Stimulated activated CD8-positive, alpha-beta memory T cell treated with anti-CD3 and anti-CD28 coated beads, Interleukin-12 subunit alpha, Interleukin-12 subunit beta, amount 100 ng/mL, for 4 hours (primary cell): ENCODE measurements around the gene SIAH2.

ENCODE experiments used
- DNase-seq: peaks from one replicate; pipeline ENCODE4 v3.0.0-alpha.2; 2020; ENCODE audit warnings: low read depth

SIAH2 gene

GRCh38 chr3:150733936-150734794 is 28.8 kb downstream of the SIAH2 start:
- DNase-seq: no peak

- DNase-seq: no peak
These were observed 29.5 kb downstream of the SIAH2 start for GRCh38 chr3:150733373-150733935.

DNA sequence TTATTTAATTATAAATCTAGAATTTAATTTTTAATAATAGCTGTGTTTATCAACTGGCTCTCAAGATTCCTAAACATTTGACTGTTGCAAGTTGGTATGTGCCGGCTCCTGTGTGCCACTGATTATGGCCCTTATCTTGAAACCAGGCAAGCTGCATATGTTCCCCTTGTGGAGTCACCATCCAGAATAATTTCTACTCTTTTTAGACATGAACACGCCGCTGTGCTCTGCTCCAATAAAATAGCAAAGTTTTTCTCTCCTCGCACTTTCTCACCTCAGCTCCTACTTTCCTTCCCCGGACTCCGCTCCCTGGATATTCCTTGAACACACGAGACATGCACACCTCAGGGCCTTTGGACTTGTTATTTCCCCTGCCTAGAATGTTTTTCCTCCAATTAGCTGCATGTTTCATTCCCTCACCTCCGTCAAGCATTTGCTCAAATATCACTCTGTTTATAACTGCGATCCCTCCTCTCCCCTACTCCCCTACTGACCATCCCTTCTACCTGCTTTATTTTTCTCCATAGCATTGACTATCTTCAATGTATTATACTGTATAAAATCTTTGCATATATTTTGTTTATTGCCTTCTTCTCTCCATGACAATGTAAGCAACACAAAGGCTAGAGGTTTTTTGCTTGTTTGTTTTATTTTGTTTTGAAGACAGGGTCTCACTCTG is 33.1 kb downstream of the SIAH2 start:
- no peak for DNase-seq

- DNase-seq: no peak
These were observed 35.1 kb downstream of the SIAH2 start for GRCh38 chr3:150727653-150728502.

DNA sequence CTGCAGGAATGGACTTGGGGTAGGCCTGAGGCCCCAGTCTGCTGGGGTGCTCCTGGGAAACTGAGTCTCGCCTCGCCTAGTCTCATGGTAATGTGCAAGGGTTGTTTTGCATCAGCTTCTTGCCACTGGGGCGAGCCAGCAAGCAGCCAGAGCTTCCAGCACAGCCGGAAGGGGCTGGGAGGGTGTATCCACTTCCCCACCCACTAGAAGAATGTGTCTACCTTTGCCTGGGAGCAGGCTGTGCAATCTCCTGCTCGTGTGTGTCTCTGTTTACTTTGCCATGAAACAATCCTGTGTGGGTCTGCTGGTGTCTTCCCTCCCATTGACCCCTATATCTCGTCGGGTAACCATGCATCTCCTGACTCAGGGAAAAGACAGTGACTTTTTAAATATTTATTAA is 37.4 kb downstream of the SIAH2 start:
- no peak for DNase-seq

- no peak for DNase-seq
These were observed 39.0 kb downstream of the SIAH2 start for GRCh38 chr3:150723946-150724345.

GRCh38 chr3:150722267-150722666 is 40.7 kb downstream of the SIAH2 start:
- DNase-seq: no peak

DNA sequence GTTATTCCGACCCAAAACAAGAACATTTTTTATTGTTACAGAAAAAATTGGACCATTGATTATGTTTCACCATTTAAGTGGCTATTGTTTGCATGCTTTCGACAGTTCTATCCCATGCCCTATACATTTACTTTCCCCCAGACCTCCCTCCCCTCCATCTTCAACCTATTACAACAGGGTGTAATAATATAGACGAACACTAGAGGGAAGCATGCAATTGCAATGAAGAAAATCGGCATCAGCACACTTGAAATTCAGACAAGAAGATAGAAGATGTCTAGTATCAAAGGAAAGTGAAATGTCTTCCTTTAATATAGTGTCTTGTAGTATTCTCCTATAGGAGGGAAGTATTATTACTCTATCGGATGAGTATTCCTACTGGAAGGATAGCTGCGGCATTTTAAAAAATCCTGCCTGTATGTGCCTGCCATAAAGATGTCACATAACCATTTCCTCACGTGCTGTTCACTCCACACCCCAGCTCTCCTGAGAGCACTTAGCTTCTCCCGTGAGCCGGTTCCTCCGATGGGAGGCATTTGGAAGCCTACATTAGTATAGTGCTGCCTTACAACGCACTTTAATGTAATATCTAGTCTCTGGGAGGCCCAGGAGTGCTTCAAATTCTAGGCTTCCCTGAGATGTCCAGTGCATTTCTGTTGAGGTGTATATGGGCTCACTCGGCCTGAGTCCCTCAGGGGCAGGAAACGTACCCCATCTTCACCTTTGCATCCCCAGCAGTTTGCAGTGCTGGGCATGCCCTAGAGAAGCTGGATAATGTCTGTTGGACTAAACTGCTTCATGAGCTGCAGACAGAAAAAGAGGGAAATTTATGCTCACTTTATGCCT is 41.5 kb downstream of the SIAH2 start:
- DNase-seq: no peak

DNA sequence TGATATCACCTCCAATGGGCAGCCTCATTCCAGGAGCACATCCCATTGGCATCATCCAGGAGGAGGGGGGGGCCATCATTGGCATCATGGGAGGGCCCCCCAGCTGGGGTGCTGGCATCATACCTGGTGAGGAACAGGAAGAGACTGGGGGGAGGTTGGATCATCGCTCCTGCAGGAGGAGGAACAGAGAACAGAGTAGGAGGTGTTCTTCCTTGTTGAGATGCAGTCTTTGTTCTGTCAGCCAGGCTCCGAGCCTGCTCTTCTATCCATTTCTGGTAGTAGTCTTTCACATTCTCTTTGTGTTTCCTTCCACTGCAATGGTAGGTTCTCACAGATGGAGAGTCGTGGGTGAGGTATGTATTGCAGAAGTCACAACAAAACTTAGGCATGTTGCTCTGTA is 42.5 kb downstream of the SIAH2 start:
- DNase-seq: no peak

GRCh38 chr3:150710097-150710496 is 52.9 kb downstream of the SIAH2 start:
- no peak for DNase-seq

GRCh38 chr3:150703756-150704344 is 59.1 kb downstream of the SIAH2 start, which contains the start of gene ERICH6:
TSS of gene ERICH6 (minus strand) at chr3:150703920. CDS start at chr3:150703898, 22 bp downstream.
- peak; percentile 61 for DNase-seq

DNA sequence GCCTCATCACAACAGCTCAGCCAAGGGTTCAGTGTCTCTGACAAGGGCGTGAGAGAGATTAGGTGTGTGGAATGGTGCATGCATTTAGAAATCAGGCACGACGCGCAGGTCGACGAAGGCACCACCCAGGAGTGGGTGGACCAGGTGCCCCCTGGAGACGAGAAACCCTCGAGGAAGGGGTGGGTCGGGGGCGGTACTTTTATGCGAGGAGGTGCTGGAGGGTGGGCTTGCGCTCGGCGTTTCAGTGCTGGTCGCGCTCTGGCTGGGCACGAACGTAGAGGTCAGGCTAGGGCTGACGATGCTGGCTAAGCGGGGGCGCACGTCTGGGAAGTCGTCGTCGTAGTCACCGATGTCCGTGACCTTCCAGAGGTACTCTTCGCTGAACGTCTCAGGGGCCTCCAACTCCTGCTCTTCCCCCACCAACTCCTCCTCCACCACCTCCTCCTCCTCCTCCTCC is 59.6 kb downstream of the SIAH2 start:
- DNase-seq: peak; percentile 33

DNA sequence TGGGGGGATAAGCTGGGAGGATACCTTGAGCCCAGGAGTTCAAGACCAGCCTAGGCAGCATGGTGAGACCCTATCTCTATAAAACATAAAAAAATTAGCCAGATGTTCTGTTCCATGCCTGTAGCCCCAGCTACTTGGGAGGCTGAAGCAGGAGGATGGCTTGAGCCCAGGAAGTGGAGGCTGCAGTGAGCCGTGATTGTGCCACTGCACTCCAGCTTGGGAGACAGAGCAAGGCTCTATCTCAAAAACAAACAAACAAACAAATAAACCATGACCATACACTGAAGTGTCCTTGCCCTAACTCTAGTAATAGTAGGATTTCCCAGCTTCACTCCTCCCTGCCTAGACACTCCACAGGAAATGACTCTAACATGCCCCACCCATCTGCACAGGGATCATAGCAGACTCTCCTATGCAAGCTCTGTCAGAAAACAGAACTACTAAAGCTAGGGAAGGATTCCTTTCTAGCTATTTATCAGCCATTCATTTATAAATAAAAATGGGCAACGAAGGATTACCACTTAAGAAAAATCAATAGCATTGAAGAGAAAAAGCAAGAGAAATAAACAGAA is 63.8 kb downstream of the SIAH2 start:
- no peak for DNase-seq

GRCh38 chr3:150697646-150698045 is 65.3 kb downstream of the SIAH2 start:
- DNase-seq: no peak

DNA sequence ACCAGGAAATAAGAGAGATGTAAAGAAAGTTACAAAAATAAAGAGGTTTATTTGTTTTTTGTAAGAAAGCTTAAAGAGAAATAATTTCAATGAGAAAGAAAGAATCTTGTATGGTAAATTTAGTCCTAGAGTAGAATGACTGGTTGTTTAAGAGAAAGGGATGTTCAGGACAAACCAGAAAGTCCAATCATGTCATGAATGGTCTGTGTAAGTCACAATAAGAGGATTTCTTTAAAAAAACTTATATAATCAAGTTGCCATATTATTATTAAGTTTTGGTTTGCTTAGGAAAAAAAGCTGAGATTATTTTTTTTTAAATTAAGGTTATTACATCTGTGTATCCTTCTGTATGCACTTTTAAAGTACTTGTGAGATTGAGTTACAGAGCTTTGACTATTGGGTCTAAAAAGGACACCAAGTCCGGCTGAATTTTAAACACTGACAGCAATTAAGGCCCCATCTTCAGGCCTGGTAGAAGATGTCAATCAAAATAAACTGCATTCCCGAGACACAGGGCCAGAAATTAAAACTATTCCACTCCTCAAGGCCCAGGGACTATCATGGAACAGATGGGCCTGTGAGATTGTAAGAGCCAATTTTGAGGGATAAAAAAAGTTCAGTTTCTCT is 71.4 kb downstream of the SIAH2 start:
- DNase-seq: no peak
